ENCODE measurements around the gene YWHAH.

Gene YWHAH

DNA sequence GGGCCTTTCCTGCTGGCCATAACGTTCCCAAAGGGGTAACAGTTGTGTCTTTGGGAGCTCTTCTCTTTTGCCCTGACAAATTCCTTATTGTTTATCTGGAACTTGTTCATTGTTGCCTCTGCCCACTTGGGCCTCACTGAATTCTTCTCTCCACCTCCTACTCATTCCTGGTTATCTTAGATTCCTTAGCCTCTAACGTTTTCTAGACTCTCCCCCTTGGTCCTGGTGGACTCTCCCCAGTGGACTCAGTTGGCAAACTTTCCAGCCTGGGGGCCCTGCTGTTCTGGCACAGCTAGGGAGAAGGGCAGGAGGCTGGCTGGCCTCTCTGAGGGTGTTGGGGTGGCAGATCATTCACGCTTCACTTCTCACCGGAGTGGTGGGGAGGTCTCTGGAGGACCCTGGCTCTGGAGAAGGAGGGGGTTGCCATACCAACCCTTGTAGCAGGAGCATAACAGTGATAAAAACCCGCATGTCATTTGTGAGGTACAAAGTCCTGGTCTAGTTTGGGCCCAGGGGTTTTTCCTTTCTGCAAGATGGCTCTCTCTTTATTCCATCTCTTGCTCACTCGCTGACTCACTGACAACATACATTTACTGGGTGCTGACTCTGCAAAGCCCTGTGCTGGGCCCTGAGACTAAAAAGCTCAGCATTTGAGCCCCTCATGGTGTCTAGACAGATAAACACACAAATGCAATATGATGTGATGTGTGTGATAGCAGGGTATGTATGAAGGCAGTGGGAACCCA is 39.7 kb downstream of the YWHAH start:
- no peak for DNase-seq

DNA sequence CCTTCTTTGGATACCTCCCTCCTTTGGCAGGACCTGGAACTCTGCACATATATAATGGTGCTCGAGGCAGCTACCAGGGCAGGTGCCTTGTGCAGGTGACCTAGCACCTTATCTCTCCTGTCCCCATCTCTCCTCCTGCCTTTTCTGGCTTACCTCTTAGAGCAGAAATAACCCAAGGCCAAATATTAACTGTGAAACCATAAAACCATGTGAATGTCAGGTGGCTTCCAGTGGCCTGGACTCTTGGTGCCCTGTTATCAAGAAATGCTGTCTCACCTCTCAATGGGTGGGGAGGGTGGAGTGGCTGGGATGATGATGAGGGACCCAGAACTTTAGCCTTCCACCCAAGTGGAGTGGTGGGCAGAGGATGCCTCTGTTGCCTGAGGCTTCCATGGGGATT is 42.9 kb downstream of the YWHAH start:
- DNase-seq = no peak

DNA sequence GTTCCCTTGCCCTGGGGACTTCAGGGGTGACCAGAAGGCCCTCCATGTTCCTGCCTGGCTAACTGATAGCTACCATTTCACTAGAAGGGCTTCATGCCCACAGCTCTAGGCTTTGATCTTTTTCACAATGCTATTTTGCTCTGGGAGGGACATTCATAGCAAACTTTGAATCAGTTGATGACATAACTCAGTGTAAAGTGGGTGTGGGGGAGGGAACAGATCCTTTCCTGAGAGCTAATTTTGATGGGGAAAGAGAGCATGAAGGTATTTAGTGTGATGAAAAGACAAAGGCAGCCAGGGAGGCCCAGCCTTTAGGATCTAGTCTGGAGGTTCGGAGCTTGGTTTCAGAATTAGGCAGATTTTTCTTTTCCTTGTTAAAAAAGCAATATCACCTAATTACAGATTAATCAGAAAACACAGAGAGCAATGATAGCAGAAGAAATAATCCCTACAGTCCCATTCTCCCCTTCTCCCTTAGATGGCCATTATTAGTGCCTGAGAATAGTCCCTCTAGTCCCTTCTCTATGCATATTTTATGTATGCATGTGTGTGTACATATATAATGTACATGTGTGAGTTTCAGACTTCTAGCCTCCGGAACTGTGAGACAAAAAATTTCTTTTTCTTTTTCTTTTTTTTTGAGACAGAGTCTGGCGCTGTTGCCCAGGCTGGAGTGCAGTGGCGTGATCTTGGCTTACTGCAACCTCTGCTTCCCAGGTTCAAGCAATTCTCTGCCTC is 46.9 kb downstream of the YWHAH start:
- DNase-seq = peak; percentile 26

DNA sequence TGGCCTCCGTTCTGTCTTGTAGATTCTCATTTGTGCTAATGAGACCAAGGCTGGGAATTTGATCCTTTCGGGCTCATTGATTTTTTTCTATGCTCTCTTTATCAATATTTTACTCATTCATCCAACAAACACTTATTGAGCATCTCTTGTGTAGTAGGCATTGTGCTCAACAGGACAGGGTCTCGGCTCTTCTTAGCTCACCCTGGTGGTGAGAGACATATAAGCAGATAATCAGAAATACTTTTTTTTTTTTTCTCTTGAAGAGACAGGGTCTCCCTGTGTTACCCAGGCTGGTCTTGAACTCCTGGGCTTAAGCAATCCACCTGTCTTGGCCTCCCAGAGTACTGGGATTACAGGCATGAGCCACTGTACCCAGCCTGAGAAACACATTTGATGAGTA is 50.7 kb downstream of the YWHAH start:
- peak; percentile 5 for DNase-seq

DNA sequence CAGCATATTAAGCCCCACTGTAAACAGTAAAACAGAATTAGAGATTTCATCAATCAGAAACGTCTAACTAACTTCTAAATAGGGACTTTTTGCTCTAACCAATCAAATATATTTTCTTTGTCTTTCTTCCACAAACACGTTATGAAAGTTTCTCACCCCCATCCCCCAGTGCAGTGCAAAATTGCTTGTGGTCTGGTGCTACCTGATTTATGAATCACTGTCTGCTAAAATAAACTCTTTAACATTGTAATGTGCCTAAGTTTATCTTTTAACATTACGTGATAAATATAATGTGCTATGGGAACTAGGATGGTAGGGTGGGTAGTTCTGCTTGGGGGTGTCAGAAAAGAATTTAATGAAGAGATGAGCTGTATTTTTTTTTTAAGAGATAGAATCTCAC is 51.5 kb downstream of the YWHAH start:
- no peak for DNase-seq

DNA sequence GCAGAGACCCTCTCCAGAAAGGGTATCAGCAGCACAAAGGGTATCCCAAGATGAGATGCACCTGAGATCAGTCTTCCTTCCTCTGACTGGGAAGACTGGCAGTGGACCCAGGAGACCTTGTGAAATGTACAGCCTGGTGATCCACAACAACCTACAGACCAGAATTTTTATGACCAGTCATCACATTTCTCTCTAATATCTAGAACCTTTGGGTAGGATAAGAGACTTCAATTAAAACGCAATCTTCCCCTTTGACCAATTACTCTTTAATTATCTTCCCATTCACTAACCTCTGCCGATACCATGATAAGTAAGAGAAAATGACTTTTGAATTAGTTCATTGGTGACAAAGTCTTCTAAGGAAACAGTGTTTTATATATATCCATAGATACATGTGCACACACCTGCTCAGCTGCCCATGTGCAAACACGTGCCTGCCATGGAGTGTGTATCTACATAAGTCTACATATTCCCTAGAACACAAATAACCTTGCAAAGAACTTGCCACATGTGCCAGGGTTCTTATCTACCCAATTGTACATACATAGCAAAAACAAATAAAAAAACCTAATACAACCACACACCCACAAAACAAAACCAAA is 54.5 kb downstream of the YWHAH start:
- DNase-seq = peak; percentile 44

DNA sequence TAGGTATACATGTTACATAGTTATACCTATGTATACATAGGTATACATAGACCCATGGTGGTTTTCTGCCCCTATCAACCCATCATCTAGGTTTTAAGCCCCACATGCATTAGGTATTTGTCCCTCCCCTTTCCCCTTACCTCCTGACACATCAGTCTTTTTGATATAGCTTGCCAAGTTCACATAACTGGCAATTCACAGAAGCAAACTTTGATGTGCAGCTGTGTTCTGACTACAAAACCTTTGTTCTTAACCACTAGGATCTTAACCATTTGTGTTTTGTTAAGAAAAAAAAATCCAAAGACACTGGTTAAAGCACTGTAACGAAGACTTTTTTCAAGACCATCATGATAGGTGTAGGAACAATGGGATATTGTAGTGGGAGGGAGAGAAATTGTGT is 55.8 kb downstream of the YWHAH start:
- no peak for DNase-seq

DNA sequence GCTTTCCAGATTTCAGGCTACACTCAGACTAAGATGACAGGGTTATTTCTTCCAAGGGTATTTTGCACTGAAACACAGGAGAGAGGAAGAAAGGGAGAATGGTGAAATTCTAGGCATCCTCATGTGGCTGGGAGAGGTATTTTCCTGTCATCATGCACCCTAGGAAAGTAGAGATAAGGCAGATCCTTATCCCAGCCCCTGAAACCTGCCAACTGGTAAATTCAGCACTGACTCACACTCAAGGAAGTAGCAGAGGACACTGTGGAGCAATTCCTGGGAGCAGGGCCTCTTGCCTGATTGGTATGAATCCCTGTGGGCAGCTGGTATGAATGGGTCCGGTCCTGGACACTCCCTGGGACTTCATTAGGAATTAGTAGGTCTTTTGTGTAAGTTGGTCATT is 61.1 kb downstream of the YWHAH start:
- peak; percentile 85 for DNase-seq
